MCF 10A (cell line): ENCODE data around the gene RBM15B. TPM values are rescaled to one million over a fixed set of nuclear protein-coding genes. Genes with fewer than 3 reads are reported as not detected.

ENCODE experiments used
- BruUV-seq: library from RNA; stranded (reverse); fragments of 400-500 nt; replicated peaks from 2 replicates; lab custom pipeline; 2021; lab: Mats Ljungman, UMichigan
- CTCF ChIA-PET: fragments of 300-600 bp; sonication (Branson Sonifier 250); formaldehyde crosslinking; extraction: SDS; loops from one replicate; lab custom pipeline; 2021; ENCODE audit warnings: antibody characterized with exemption, inconsistent platforms; lab: Yijun Ruan, JAX
- POLR2A ChIA-PET: fragments of 300-600, 350-650 bp; sonication (Branson Sonifier 250); formaldehyde crosslinking; extraction: SDS; loops from one replicate; lab custom pipeline; 2020; ENCODE audit warnings: antibody characterized with exemption, inconsistent platforms; lab: Yijun Ruan, JAX
- DNase-seq: peaks from one replicate; pipeline ENCODE4 v3.0.0-alpha.2; 2018; ENCODE audit not compliant: unreplicated experiment
- H3K27ac Mint-ChIP-seq: one replicate; pipeline ENCODE4 v1.8.0; 2022; ENCODE audit warnings: mild to moderate bottlenecking, low read depth, mixed read lengths; ENCODE audit not compliant: unreplicated experiment
- H3K27me3 Mint-ChIP-seq: one replicate; pipeline ENCODE4 v1.8.0; 2022; ENCODE audit warnings: mixed read lengths; ENCODE audit not compliant: insufficient read depth, unreplicated experiment
- H3K36me3 Mint-ChIP-seq: one replicate; pipeline ENCODE4 v1.8.0; 2022; ENCODE audit warnings: mild to moderate bottlenecking, moderate library complexity, mixed read lengths; ENCODE audit not compliant: insufficient read depth, unreplicated experiment
- H3K4me1 Mint-ChIP-seq: one replicate; pipeline ENCODE4 v1.8.0; 2022; ENCODE audit warnings: mixed read lengths; ENCODE audit not compliant: insufficient read depth, unreplicated experiment
- H3K4me3 Mint-ChIP-seq: one replicate; pipeline ENCODE4 v1.8.0; 2022; ENCODE audit warnings: mild to moderate bottlenecking, moderate library complexity, mixed read lengths; ENCODE audit not compliant: unreplicated experiment
- H3K9me3 Mint-ChIP-seq: one replicate; pipeline ENCODE4 v1.8.0; 2022; ENCODE audit warnings: mixed read lengths; ENCODE audit not compliant: unreplicated experiment
- CTCF ChIP-seq: fragments of 200-600 bp; IDR thresholded peaks from one replicate; pipeline ENCODE4 v1.8.0; 2022; ENCODE audit warnings: antibody characterized with exemption, mild to moderate bottlenecking; ENCODE audit not compliant: unreplicated experiment
- intact Hi-C: fragments of 100-400 bp; cut with micrococcal nuclease; formaldehyde crosslinking; loops from 2 replicates; pipeline ENCODE4 v1.14.1; 2022
- total RNA-seq: library from RNA; stranded (reverse); gene quantifications from 2 replicates; pipeline ENCODE4 v1.2.3, GENCODE V29; 2022

The RBM15B gene
- total RNA-seq, 1 experiment from 2014 or later, result 33.6 TPM

- Mint-ChIP-seq H3K36me3 (peaks cover 95% of the 10 kb centered on the region), H3K27me3 (no peaks in the 10 kb centered on the region), H3K4me3 (no peak overlapping the region), H3K9me3 (no peaks in the 10 kb centered on the region), H3K27ac (no peak overlapping the region), H3K4me1 (peaks cover 9% of the 10 kb centered on the region)
- no peak for DNase-seq
- CTCF ChIA-PET, result interaction anchor here (0.6 kb wide), 1 partner anchor 624 kb away, joined by 3 read pairs; no protein-coding TSS in a partner anchor
- POLR2A ChIA-PET, result interaction anchor here (1.0 to 1.8 kb wide), 2 partner anchors 47 to 62 kb away, joined by 3 to 5 read pairs; partner anchors contain the start of gene DCAF1
- intact Hi-C loops, result no loop called here
- TF ChIP-seq CTCF, result no peak
- BruUV-seq, result no TSS peak
Observed at GRCh38 chr3:51436998-51437639, 46.0 kb downstream of the RBM15B start.

GRCh38 chr3:51441282-51442030, 50.4 kb downstream of the RBM15B start:
- POLR2A ChIA-PET, result interaction anchor here (1.3 kb wide), 1 partner anchor 52 kb away, joined by 3 read pairs; no protein-coding TSS in a partner anchor
- peak overlapping the region; percentile 69 for H3K27ac Mint-ChIP-seq
- TF ChIP-seq CTCF, result no peak
- no peak for DNase-seq
- CTCF ChIA-PET, result interaction anchor here (0.8 to 1.1 kb wide), 3 partner anchors 10 to 228 kb away, joined by 3 to 5 read pairs (median 4); no protein-coding TSS in a partner anchor
- H3K27me3 Mint-ChIP-seq, result no peaks in the 10 kb centered on the region
- H3K4me1 Mint-ChIP-seq, result no peaks in the 10 kb centered on the region
- BruUV-seq, result TSS peak; percentile 13
- no peak overlapping the region for H3K4me3 Mint-ChIP-seq
- peaks cover 65% of the 10 kb centered on the region for H3K36me3 Mint-ChIP-seq
- no peaks in the 10 kb centered on the region for H3K9me3 Mint-ChIP-seq
- intact Hi-C loops, result no loop called here

- TF ChIP-seq CTCF, result no peak
- intact Hi-C loops, result no loop called here
- no peak for DNase-seq
- Mint-ChIP-seq H3K4me1 (peaks cover 6% of the 10 kb centered on the region), H3K36me3 (peaks cover 44% of the 10 kb centered on the region), H3K27ac (no peak overlapping the region), H3K4me3 (no peak overlapping the region), H3K9me3 (no peaks in the 10 kb centered on the region), H3K27me3 (no peaks in the 10 kb centered on the region)
- BruUV-seq, result no TSS peak
- ChIA-PET POLR2A (interaction anchor here (2.4 kb wide), 1 partner anchor 8 kb away, joined by 6 read pairs; no protein-coding TSS in a partner anchor), CTCF (interaction anchor here (0.6 to 1.2 kb wide), 4 partner anchors 11 to 1026 kb away, joined by 3 to 6 read pairs (median 4); no protein-coding TSS in a partner anchor)
Observed at GRCh38 chr3:51445544-51446280, 54.6 kb downstream of the RBM15B start.

Other genes with a start within 250 kb of the RBM15B start
- 271 and 273 TPM in 2 replicates for gene MANF, start 6.0 kb upstream of the RBM15B start, total RNA-seq
- 17.9 and 19.7 TPM in 2 replicates for gene DCAF1, start 108.7 kb downstream of the RBM15B start, total RNA-seq
- gene RAD54L2, start 147.4 kb downstream of the RBM15B start, total RNA-seq, result 23.5 and 28.2 TPM in 2 replicates